K562 (cell line): Measurements from ENCODE around the gene ARID3A. TPM values are rescaled to one million over a fixed set of nuclear protein-coding genes. Genes with fewer than 3 reads are reported as not detected.

Experiments used
- ADNP ChIP-seq: fragments of 200-800 bp; sonication (Bioruptor generic); IDR thresholded peaks from 2 replicates; pipeline ENCODE4 v1.6.1; 2016; ENCODE audit warnings: missing genetic modification characterization, missing compliant biosample characterization
- CREM ChIP-seq: IDR thresholded peaks from 2 replicates; pipeline ENCODE4 v1.6.1; 2014; ENCODE audit warnings: antibody characterized with exemption, low read depth
- L3MBTL2 ChIP-seq: fragments of 450-650 bp; IDR thresholded peaks from 2 replicates; pipeline ENCODE4 v1.6.1; 2016; ENCODE audit warnings: mild to moderate bottlenecking, moderate library complexity
- MYC ChIP-seq, 2 experiments: fragments of 250-450 bp in 1 of 2; sonication (Bioruptor Pico) in 1 of 2; IDR thresholded peaks; 2 replicates each; pipeline versions ENCODE4 v1.5.1 to v1.6.1; 2012 to 2021; ENCODE audit warnings: low read depth in 2 of 2, borderline replicate concordance in 1 of 2, improper control_type of control experiment in 1 of 2, low read length in 1 of 2, mild to moderate bottlenecking in 1 of 2, moderate library complexity in 1 of 2
- NEUROD1 ChIP-seq: fragments of 150-350 bp; IDR thresholded peaks from 2 replicates; pipeline ENCODE4 v1.6.1; 2014; ENCODE audit warnings: borderline replicate concordance, low read length, low read depth; ENCODE audit not compliant: partially characterized antibody
- NR2C2 ChIP-seq, 2 experiments: fragments of 200-800 bp in 1 of 2; sonication (Bioruptor generic) in 1 of 2; sonication (generic) in 1 of 2; formaldehyde crosslinking in 1 of 2; IDR thresholded peaks; 2 replicates each; pipeline versions ENCODE4 v1.6.1 to v1.8.0; 2016 to 2022; ENCODE audit warnings: mild to moderate bottlenecking in 1 of 2, missing compliant biosample characterization in 1 of 2, missing genetic modification characterization in 1 of 2, missing genetic modification reagents in 1 of 2
- PCBP1 ChIP-seq: fragments of 200-400 bp; formaldehyde crosslinking; IDR thresholded peaks from 2 replicates; pipeline ENCODE4 v1.6.1; 2018; ENCODE audit warnings: mild to moderate bottlenecking, low read depth, low read length; ENCODE audit not compliant: poor library complexity, severe bottlenecking
- SP1 ChIP-seq: sonication (generic); formaldehyde crosslinking; IDR thresholded peaks from 2 replicates; pipeline ENCODE4 v1.8.1; 2022; ENCODE audit warnings: mild to moderate bottlenecking, missing genetic modification reagents
- TCF3 ChIP-seq: sonication (generic); formaldehyde crosslinking; IDR thresholded peaks from 2 replicates; pipeline ENCODE4 v1.4.0; 2020; ENCODE audit warnings: mild to moderate bottlenecking, missing genetic modification reagents
- ZBTB12 ChIP-seq: fragments of 250-450 bp; sonication (Bioruptor Pico); IDR thresholded peaks from 2 replicates; pipeline ENCODE4 v1.4.0; 2020
- ZNF12 ChIP-seq: sonication (generic); formaldehyde crosslinking; IDR thresholded peaks from 2 replicates; pipeline ENCODE4 v1.4.0; 2020; ENCODE audit warnings: mild to moderate bottlenecking, missing genetic modification reagents
- polyA plus RNA-seq, 8 experiments: library from polyadenylated mRNA; depleted of rRNA in 4 of 8; stranded (reverse) in 5 of 8; unstranded in 3 of 8; fragments of >200 nt; fragmentation: Nextera tagmentation in 2 of 8; fragmentation: Illumina TruSeq in 1 of 8; extraction: Ambion mirVana in 2 of 8; extraction: Trizol in 1 of 8; gene quantifications; 2 replicates each; pipeline versions ENCODE4 v1.2.1 to v1.2.3, GENCODE V29; 2011 to 2014; ENCODE audit warnings: inconsistent platforms in 1 of 8, missing spikeins in 1 of 8
- total RNA-seq, 7 experiments: library from RNA; depleted of rRNA in 6 of 7; stranded (reverse); fragments of >200 nt in 6 of 7; fragmentation: Illumina TruSeq in 2 of 7; extraction: Trizol in 2 of 7; gene quantifications; 2 replicates each; pipeline versions ENCODE4 v1.2.1 to v1.2.3, GENCODE V29; 2011 to 2021; ENCODE audit warnings: low replicate concordance in 1 of 7
- TF ChIP-seq, protein P1 (sequence below): fragments of 450-650 bp; formaldehyde crosslinking; IDR thresholded peaks from 2 replicates; pipeline ENCODE4 v1.4.0; 2020; ENCODE audit warnings: mild to moderate bottlenecking, moderate library complexity
- TF ChIP-seq, protein P2 (sequence below): sonication (generic); formaldehyde crosslinking; IDR thresholded peaks from 2 replicates; pipeline ENCODE4 v1.8.0; 2022; ENCODE audit warnings: missing genetic modification reagents, mild to moderate bottlenecking, borderline replicate concordance
- TF ChIP-seq, protein P3 (sequence below): fragments of 250-450 bp; sonication (Bioruptor Pico); IDR thresholded peaks from 2 replicates; pipeline ENCODE4 v1.4.0; 2020; ENCODE audit warnings: mild to moderate bottlenecking, moderate library complexity
- TF ChIP-seq, protein P4 (sequence below): fragments of 250-450 bp; sonication (Bioruptor Pico); IDR thresholded peaks from 2 replicates; pipeline ENCODE4 v1.4.0; 2020; ENCODE audit warnings: borderline replicate concordance

Gene ARID3A
- total and polyA plus RNA-seq, 9 of the 15 experiments (the other 6 are each of a cell fraction or from before 2014, with no cell fraction given) = 1.4 to 118 (median 31.2) TPM

GRCh38 chr19:917323-918151 is 8.3 kb upstream of the ARID3A start, which contains the start of gene KISS1R (continued):
- TF ChIP-seq, protein P1, sequence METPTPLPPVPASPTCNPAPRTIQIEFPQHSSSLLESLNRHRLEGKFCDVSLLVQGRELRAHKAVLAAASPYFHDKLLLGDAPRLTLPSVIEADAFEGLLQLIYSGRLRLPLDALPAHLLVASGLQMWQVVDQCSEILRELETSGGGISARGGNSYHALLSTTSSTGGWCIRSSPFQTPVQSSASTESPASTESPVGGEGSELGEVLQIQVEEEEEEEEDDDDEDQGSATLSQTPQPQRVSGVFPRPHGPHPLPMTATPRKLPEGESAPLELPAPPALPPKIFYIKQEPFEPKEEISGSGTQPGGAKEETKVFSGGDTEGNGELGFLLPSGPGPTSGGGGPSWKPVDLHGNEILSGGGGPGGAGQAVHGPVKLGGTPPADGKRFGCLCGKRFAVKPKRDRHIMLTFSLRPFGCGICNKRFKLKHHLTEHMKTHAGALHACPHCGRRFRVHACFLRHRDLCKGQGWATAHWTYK (CRISPR knock-in tag) = peak; percentile 55; the same call in 1 of the 2 replicates
- peak; percentile 96 for TF ChIP-seq PCBP1
- TF ChIP-seq SP1 = peak; percentile 86; the same call in 1 of the 2 replicates
- peak; percentile 81 for TF ChIP-seq MYC (IDR thresholded peaks at IDR 0.05; ENCODE audit: low read depth, low read length)
- no peak for TF ChIP-seq MYC (CRISPR knock-in tag; IDR thresholded peaks at IDR 0.05; ENCODE audit: borderline replicate concordance, low read depth)
- peak; percentile 40; the same call in 1 of the 2 replicates for TF ChIP-seq NR2C2 (CRISPR knock-in tag; IDR thresholded peaks at IDR 0.05)
- TF ChIP-seq NR2C2 (tag; IDR thresholded peaks at IDR 0.05) = peak; percentile 4; the same call in 1 of the 2 replicates
- TF ChIP-seq, protein P2, sequence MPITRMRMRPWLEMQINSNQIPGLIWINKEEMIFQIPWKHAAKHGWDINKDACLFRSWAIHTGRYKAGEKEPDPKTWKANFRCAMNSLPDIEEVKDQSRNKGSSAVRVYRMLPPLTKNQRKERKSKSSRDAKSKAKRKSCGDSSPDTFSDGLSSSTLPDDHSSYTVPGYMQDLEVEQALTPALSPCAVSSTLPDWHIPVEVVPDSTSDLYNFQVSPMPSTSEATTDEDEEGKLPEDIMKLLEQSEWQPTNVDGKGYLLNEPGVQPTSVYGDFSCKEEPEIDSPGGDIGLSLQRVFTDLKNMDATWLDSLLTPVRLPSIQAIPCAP (CRISPR knock-in tag) = no peak
- TF ChIP-seq ADNP (tag) = peak; percentile 87
- TF ChIP-seq, protein P3, sequence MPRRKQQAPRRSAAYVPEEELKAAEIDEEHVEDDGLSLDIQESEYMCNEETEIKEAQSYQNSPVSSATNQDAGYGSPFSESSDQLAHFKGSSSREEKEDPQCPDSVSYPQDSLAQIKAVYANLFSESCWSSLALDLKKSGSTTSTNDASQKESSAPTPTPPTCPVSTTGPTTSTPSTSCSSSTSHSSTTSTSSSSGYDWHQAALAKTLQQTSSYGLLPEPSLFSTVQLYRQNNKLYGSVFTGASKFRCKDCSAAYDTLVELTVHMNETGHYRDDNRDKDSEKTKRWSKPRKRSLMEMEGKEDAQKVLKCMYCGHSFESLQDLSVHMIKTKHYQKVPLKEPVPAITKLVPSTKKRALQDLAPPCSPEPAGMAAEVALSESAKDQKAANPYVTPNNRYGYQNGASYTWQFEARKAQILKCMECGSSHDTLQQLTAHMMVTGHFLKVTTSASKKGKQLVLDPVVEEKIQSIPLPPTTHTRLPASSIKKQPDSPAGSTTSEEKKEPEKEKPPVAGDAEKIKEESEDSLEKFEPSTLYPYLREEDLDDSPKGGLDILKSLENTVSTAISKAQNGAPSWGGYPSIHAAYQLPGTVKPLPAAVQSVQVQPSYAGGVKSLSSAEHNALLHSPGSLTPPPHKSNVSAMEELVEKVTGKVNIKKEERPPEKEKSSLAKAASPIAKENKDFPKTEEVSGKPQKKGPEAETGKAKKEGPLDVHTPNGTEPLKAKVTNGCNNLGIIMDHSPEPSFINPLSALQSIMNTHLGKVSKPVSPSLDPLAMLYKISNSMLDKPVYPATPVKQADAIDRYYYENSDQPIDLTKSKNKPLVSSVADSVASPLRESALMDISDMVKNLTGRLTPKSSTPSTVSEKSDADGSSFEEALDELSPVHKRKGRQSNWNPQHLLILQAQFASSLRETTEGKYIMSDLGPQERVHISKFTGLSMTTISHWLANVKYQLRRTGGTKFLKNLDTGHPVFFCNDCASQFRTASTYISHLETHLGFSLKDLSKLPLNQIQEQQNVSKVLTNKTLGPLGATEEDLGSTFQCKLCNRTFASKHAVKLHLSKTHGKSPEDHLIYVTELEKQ (CRISPR knock-in tag) = no peak
- TF ChIP-seq, protein P4, sequence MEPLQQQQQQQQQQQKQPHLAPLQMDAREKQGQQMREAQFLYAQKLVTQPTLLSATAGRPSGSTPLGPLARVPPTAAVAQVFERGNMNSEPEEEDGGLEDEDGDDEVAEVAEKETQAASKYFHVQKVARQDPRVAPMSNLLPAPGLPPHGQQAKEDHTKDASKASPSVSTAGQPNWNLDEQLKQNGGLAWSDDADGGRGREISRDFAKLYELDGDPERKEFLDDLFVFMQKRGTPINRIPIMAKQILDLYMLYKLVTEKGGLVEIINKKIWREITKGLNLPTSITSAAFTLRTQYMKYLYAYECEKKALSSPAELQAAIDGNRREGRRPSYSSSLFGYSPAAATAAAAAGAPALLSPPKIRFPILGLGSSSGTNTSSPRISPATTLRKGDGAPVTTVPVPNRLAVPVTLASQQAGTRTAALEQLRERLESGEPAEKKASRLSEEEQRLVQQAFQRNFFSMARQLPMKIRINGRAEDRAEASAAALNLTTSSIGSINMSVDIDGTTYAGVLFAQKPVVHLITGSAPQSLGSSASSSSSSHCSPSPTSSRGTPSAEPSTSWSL (CRISPR knock-in tag) = no peak
- TF ChIP-seq TCF3 = peak; percentile 49; the same call in 1 of the 2 replicates
- TF ChIP-seq ZNF12 (CRISPR knock-in tag) = peak; percentile 84; the same call in 1 of the 2 replicates
- peak; percentile 50; the same call in 1 of the 2 replicates for TF ChIP-seq ZBTB12 (CRISPR knock-in tag)
- peak; percentile 35 for TF ChIP-seq NEUROD1
- TF ChIP-seq L3MBTL2 = peak; percentile 85
- peak; percentile 89 for TF ChIP-seq CREM
